IMR-90 (cell line): ENCODE measurements around the gene ABCA5. TPM values are rescaled to one million over a fixed set of nuclear protein-coding genes. Genes with fewer than 3 reads are reported as not detected.

Experiments used
- ATAC-seq: fragments of 200-7000 bp; cut with Tn5 transposase; 2 replicates; pipeline ENCODE4 v1.9.1; 2020; ENCODE audit warnings: low read depth, mild to moderate bottlenecking, moderate library complexity
- BruUV-seq: library from RNA; stranded (reverse); fragments of 400-500 nt; replicated peaks from 2 replicates; lab custom pipeline; 2021; lab: Mats Ljungman, UMichigan
- CTCF ChIA-PET: fragments of 300-600 bp; formaldehyde crosslinking; extraction: SDS; loops from one replicate; lab custom pipeline; 2021; ENCODE audit warnings: antibody characterized with exemption; lab: Yijun Ruan, JAX
- POLR2A ChIA-PET: fragments of 300-600 bp; sonication (Branson Sonifier 250); formaldehyde crosslinking; loops from one replicate; lab custom pipeline; 2022; ENCODE audit warnings: antibody characterized with exemption; ENCODE audit not compliant: unreplicated experiment; lab: Charles Lee
- DNase-seq: peaks from one replicate; pipeline ENCODE4 v3.0.0; 2013
- H2AFZ ChIP-seq: replicated peaks from 2 replicates; pipeline ENCODE3; 2013; ENCODE audit warnings: low read length, mild to moderate bottlenecking; ENCODE audit not compliant: poor library complexity
- H2AK5ac ChIP-seq: 2 replicates; pipeline ENCODE4 v1.6.1; 2013; ENCODE audit warnings: low read depth, low read length, inconsistent platforms
- H2AK9ac ChIP-seq: replicated peaks from 2 replicates; pipeline ENCODE3; 2013; ENCODE audit warnings: mild to moderate bottlenecking, low read depth, low read length, moderate library complexity; ENCODE audit not compliant: poor library complexity
- H2BK120ac ChIP-seq: 2 replicates; pipeline ENCODE4 v1.6.1; 2013; ENCODE audit warnings: low read depth, low read length, inconsistent platforms
- H2BK15ac ChIP-seq: 3 replicates; pipeline ENCODE4 v1.6.1; 2013; ENCODE audit warnings: low read depth, low read length, inconsistent platforms
- H2BK20ac ChIP-seq: 2 replicates; pipeline ENCODE4 v1.6.1; 2013; ENCODE audit warnings: low read depth, mild to moderate bottlenecking, inconsistent platforms, low read length, moderate library complexity
- H2BK5ac ChIP-seq: 2 replicates; pipeline ENCODE4 v1.6.1; 2013; ENCODE audit warnings: mild to moderate bottlenecking, low read depth, low read length, inconsistent platforms; ENCODE audit not compliant: poor library complexity, severe bottlenecking
- H3K14ac ChIP-seq: replicated peaks from 2 replicates; pipeline ENCODE4 v1.6.1; 2013; ENCODE audit warnings: low read depth, low read length, inconsistent platforms
- H3K18ac ChIP-seq: 2 replicates; pipeline ENCODE4 v1.6.1; 2013; ENCODE audit warnings: low read depth, low read length, control low read depth
- H3K23ac ChIP-seq: 2 replicates; pipeline ENCODE4 v1.6.1; 2013; ENCODE audit warnings: low read depth, low read length, inconsistent platforms
- H3K27ac ChIP-seq: 2 replicates; pipeline ENCODE4 v1.5.1; 2013; ENCODE audit warnings: mild to moderate bottlenecking, control low read depth, low read length; ENCODE audit not compliant: insufficient read depth
- H3K27me3 ChIP-seq: 2 replicates; pipeline ENCODE4 v1.6.1; 2013; ENCODE audit warnings: low read length; ENCODE audit not compliant: control insufficient read depth, insufficient read depth
- H3K36me3 ChIP-seq: 2 replicates; pipeline ENCODE4 v1.6.1; 2013; ENCODE audit warnings: low read length, mixed read lengths; ENCODE audit not compliant: control insufficient read depth, insufficient read depth
- H3K4ac ChIP-seq: 2 replicates; pipeline ENCODE4 v1.6.1; 2013; ENCODE audit warnings: low read depth, low read length, inconsistent platforms
- H3K4me1 ChIP-seq: 2 replicates; pipeline ENCODE4 v1.6.1; 2013; ENCODE audit warnings: low read length, mixed read lengths; ENCODE audit not compliant: control insufficient read depth, insufficient read depth
- H3K4me2 ChIP-seq: 2 replicates; pipeline ENCODE4 v1.6.1; 2013; ENCODE audit warnings: low read depth, mild to moderate bottlenecking, control low read depth, low read length, moderate library complexity
- H3K4me3 ChIP-seq: 2 replicates; pipeline ENCODE4 v1.5.1; 2013; ENCODE audit warnings: low read depth, mild to moderate bottlenecking, control low read depth, low read length, moderate library complexity; ENCODE audit not compliant: insufficient read depth
- H3K56ac ChIP-seq: 2 replicates; pipeline ENCODE4 v1.6.1; 2013; ENCODE audit warnings: low read length, inconsistent platforms; ENCODE audit not compliant: insufficient read depth; ENCODE audit errors: extremely low read depth
- H3K79me1 ChIP-seq, 2 experiments: 2 replicates each; pipeline ENCODE4 v1.6.1; 2013; ENCODE audit warnings: low read length in 2 of 2, inconsistent platforms in 1 of 2, low read depth in 1 of 2
- H3K9ac ChIP-seq: 2 replicates; pipeline ENCODE4 v1.6.1; 2013; ENCODE audit warnings: low read depth, low read length, control low read depth
- H3K9me1 ChIP-seq: 2 replicates; pipeline ENCODE4 v1.6.1; 2013; ENCODE audit warnings: low read length, inconsistent platforms; ENCODE audit not compliant: insufficient read depth
- H3K9me3 ChIP-seq: 2 replicates; pipeline ENCODE4 v1.6.1; 2013; ENCODE audit warnings: low read length; ENCODE audit not compliant: control insufficient read depth, insufficient read depth
- H4K20me1 ChIP-seq: 2 replicates; pipeline ENCODE4 v1.6.1; 2013; ENCODE audit warnings: low read length, inconsistent platforms; ENCODE audit not compliant: insufficient read depth
- H4K5ac ChIP-seq: 2 replicates; pipeline ENCODE4 v1.6.1; 2013; ENCODE audit warnings: mild to moderate bottlenecking, low read depth, low read length, control low read depth
- H4K8ac ChIP-seq, 2 experiments: 2 replicates each; pipeline ENCODE4 v1.6.1; 2013; ENCODE audit warnings: low read depth in 2 of 2, low read length in 2 of 2, control low read depth in 1 of 2, inconsistent platforms in 1 of 2
- H4K91ac ChIP-seq: 2 replicates; pipeline ENCODE4 v1.6.1; 2013; ENCODE audit warnings: low read depth, low read length, inconsistent platforms; ENCODE audit not compliant: insufficient read depth
- BHLHE40 ChIP-seq: fragments of 150-350 bp; IDR thresholded peaks from 2 replicates; pipeline ENCODE4 v1.6.1; 2016; ENCODE audit warnings: mild to moderate bottlenecking, low read depth, low read length
- CEBPB ChIP-seq: IDR thresholded peaks from 2 replicates; pipeline ENCODE4 v1.6.1; 2012; ENCODE audit warnings: low read depth, low read length, improper control_type of control experiment
- CHD1 ChIP-seq: IDR thresholded peaks from 2 replicates; pipeline ENCODE4 v1.6.1; 2012; ENCODE audit warnings: low read depth, low read length, improper control_type of control experiment
- CTCF ChIP-seq: conservative IDR thresholded peaks from 2 replicates; pipeline ENCODE4 v1.5.1; 2012; ENCODE audit warnings: mild to moderate bottlenecking, low read depth, low read length, improper control_type of control experiment
- ELK1 ChIP-seq: fragments of 150-350 bp; IDR thresholded peaks from 2 replicates; pipeline ENCODE4 v1.6.1; 2016; ENCODE audit warnings: low read depth, mild to moderate bottlenecking, low read length, moderate library complexity, borderline replicate concordance
- FOS ChIP-seq: fragments of 150-350 bp; IDR thresholded peaks from 2 replicates; pipeline ENCODE4 v1.6.1; 2016; ENCODE audit warnings: low read depth, low read length
- MAFK ChIP-seq: IDR thresholded peaks from 2 replicates; pipeline ENCODE4 v1.6.1; 2012; ENCODE audit warnings: low read depth, low read length, improper control_type of control experiment
- MAZ ChIP-seq: IDR thresholded peaks from 2 replicates; pipeline ENCODE4 v1.6.1; 2012; ENCODE audit warnings: low read depth, mild to moderate bottlenecking, low read length, improper control_type of control experiment, moderate library complexity, borderline replicate concordance
- MXI1 ChIP-seq: IDR thresholded peaks from 2 replicates; pipeline ENCODE4 v1.6.1; 2012; ENCODE audit warnings: low read depth, mild to moderate bottlenecking, low read length, moderate library complexity, borderline replicate concordance
- NFE2L2 ChIP-seq: fragments of 150-350 bp; IDR thresholded peaks from 2 replicates; pipeline ENCODE4 v1.6.1; 2016; ENCODE audit warnings: low read depth, mild to moderate bottlenecking, low read length
- POLR2A ChIP-seq: IDR thresholded peaks from 2 replicates; pipeline ENCODE4 v1.6.1; 2012; ENCODE audit warnings: mild to moderate bottlenecking, low read depth, low read length
- RAD21 ChIP-seq: IDR thresholded peaks from 2 replicates; pipeline ENCODE4 v1.6.1; 2012; ENCODE audit warnings: low read length, improper control_type of control experiment
- RCOR1 ChIP-seq: IDR thresholded peaks from 2 replicates; pipeline ENCODE4 v1.6.1; 2012; ENCODE audit warnings: mild to moderate bottlenecking, low read length, improper control_type of control experiment; ENCODE audit not compliant: insufficient replicate concordance
- RFX5 ChIP-seq: IDR thresholded peaks from 2 replicates; pipeline ENCODE4 v1.8.0; 2012; ENCODE audit warnings: low read depth, mild to moderate bottlenecking, low read length, moderate library complexity
- SMC3 ChIP-seq: fragments of 150-350 bp; IDR thresholded peaks from 2 replicates; pipeline ENCODE4 v1.6.1; 2016; ENCODE audit warnings: low read depth, mild to moderate bottlenecking, antibody characterized with exemption, low read length, moderate library complexity
- USF2 ChIP-seq: fragments of 150-350 bp; IDR thresholded peaks from 2 replicates; pipeline ENCODE4 v1.6.1; 2017; ENCODE audit warnings: mild to moderate bottlenecking, antibody characterized with exemption, low read length, low read depth
- WGBS, 2 experiments: methylation state at CpG; one replicate each; pipeline versions ENCODE4 v1.1.5 to v1.1.7; 2013; ENCODE audit warnings: missing lambda C conversion rate in 2 of 2; ENCODE audit not compliant: insufficient read length in 1 of 2; ENCODE audit errors: extremely low coverage in 2 of 2; 5-methylcytosine and 5-hydroxymethylcytosine counted together
- dilution Hi-C: fragments of 300-500 bp; cut with HindIII; formaldehyde crosslinking; loops from one replicate; pipeline ENCODE4 v1.14.3; 2018; ENCODE audit warnings: low sequenced_read_pairs; ENCODE audit not compliant: unreplicated experiment
- in situ Hi-C: fragments of 300-500 bp; cut with MboI; formaldehyde crosslinking; loops from 3 replicates; pipeline ENCODE4 v1.14.3; 2019; ENCODE audit warnings: low sequenced_read_pairs, inconsistent platforms, mixed read lengths
- intact Hi-C: fragments of 100-400 bp; cut with micrococcal nuclease; formaldehyde crosslinking; loops from 2 replicates; pipeline ENCODE4 v1.10.0; 2022
- polyA plus RNA-seq, 3 experiments: library from polyadenylated mRNA; depleted of rRNA; stranded (reverse); fragments of >200 nt; gene quantifications; 2 replicates each; pipeline ENCODE4 v1.2.3, GENCODE V29; 2012; ENCODE audit warnings: low replicate concordance in 1 of 3
- total RNA-seq: library from RNA; depleted of rRNA; stranded (reverse); fragments of >200 nt; gene quantifications from 2 replicates; pipeline ENCODE4 v1.2.3, GENCODE V29; 2012

ABCA5 gene
- total and polyA plus RNA-seq, 2 of the 4 experiments (the other 2 are of a cell fraction): 1.3 to 2.3 TPM

- DNase-seq (no peak), ATAC-seq (no peak)
- Histone ChIP-seq H2BK120ac (no peak overlapping the region), H2BK15ac (no peak overlapping the region), H3K79me1 (no peaks in the 10 kb centered on the region), H4K5ac (no peak overlapping the region), H2BK20ac (no peak overlapping the region), H3K27me3 (no peaks in the 10 kb centered on the region), H2BK5ac (no peak overlapping the region), H3K27ac (no peak overlapping the region), H3K4me2 (no peak overlapping the region), H3K56ac (no peak overlapping the region), H2AK9ac (no peak overlapping the region), H3K9ac (no peak overlapping the region), H2AFZ (no peak overlapping the region), H3K4me1 (no peaks in the 10 kb centered on the region), H2AK5ac (no peak overlapping the region), H3K36me3 (no peaks in the 10 kb centered on the region), H3K18ac (no peak overlapping the region), H3K9me3 (no peaks in the 10 kb centered on the region), H3K4me3 (no peak overlapping the region), H4K8ac (no peak overlapping the region), H3K9me1 (no peaks in the 10 kb centered on the region), H3K4ac (no peak overlapping the region), H3K23ac (no peak overlapping the region), H4K91ac (no peak overlapping the region), H4K20me1 (no peaks in the 10 kb centered on the region), H3K14ac (no peak overlapping the region)
- POLR2A ChIA-PET: no interaction called here
- BruUV-seq: no TSS peak
- TF ChIP-seq ELK1 (no peak), RFX5 (no peak), FOS (no peak), CEBPB (no peak), CHD1 (no peak), MAFK (no peak), BHLHE40 (no peak), POLR2A (no peak), NFE2L2 (no peak), SMC3 (no peak), RAD21 (no peak), MAZ (no peak), CTCF (no peak), RCOR1 (no peak), MXI1 (no peak), USF2 (no peak)
- CTCF ChIA-PET: interaction anchor here (0.7 kb wide), 1 partner anchor 23 kb away, joined by 9 read pairs; no protein-coding TSS in a partner anchor
- intact Hi-C loops (no loop called here), in situ Hi-C loops (no loop called here), dilution Hi-C loops (no loop called here)
- 83% methylated on average over 3 of the region's 9 CpGs; no CpG with 5 or more reads in 1 of the 2 experiments for WGBS, 2 experiments
Measured at GRCh38 chr17:69213059-69213813, 113.7 kb downstream of the ABCA5 start.
